Ovary (tissue), 9 donors: Measurements from ENCODE around the gene PDCD5. TPM values are rescaled to one million over a fixed set of nuclear protein-coding genes. Genes with fewer than 3 reads are reported as not detected.
A peak's percentile ranks its signal among the peaks of the same experiment; 100 is the strongest.

Source experiments
- DNase-seq, 5 donors: peaks; one replicate each; pipeline ENCODE4 v3.0.0-alpha.2; 2019 to 2020
- H3K27ac ChIP-seq, 2 donors: fragments of 200-600 bp; one replicate each; pipeline versions ENCODE4 v1.5.1 to v1.8.0; 2019 to 2022
- H3K27me3 ChIP-seq: fragments of 200-600 bp; one replicate; pipeline ENCODE4 v1.8.0; 2022
- H3K36me3 ChIP-seq: fragments of 200-600 bp; sonication (generic); one replicate; pipeline ENCODE4 v1.5.1; 2019
- H3K4me1 ChIP-seq: one replicate; pipeline ENCODE4 v1.8.1; 2013; ENCODE audit warnings: mild to moderate bottlenecking, moderate library complexity; ENCODE audit not compliant: insufficient read depth
- H3K4me3 ChIP-seq: fragments of 200-600 bp; sonication (generic); one replicate; pipeline ENCODE4 v1.5.1; 2017
- H3K9me3 ChIP-seq, 2 donors: fragments of 200-600 bp in 1 of 2; sonication (generic) in 1 of 2; one replicate each; pipeline versions ENCODE4 v1.5.1 to v1.8.1; 2013 to 2019; ENCODE audit warnings: mild to moderate bottlenecking in 1 of 2, moderate library complexity in 1 of 2
- EP300 ChIP-seq: sonication (generic); formaldehyde crosslinking; IDR thresholded peaks from one replicate; pipeline ENCODE4 v1.6.1; 2017; ENCODE audit warnings: antibody characterized with exemption
- POLR2A ChIP-seq: fragments of 450-650 bp; IDR thresholded peaks from one replicate; pipeline ENCODE4 v1.6.1; 2017; ENCODE audit warnings: antibody characterized with exemption, mild to moderate bottlenecking, moderate library complexity
- WGBS, 3 donors: extraction: QIAGEN DNeasy Blood & Tissue Kit in 1 of 3; methylation state at CpG; one replicate each; pipeline versions ENCODE4 v1.1.5 to v1.1.7; 2013 to 2017; 5-methylcytosine and 5-hydroxymethylcytosine counted together
- intact Hi-C, 4 donors: fragments of 100-400 bp; cut with DNase I; formaldehyde crosslinking; loops; one replicate each; pipeline versions ENCODE4 v1.11.0 to v1.15.1; 2022 to 2023
- polyA plus RNA-seq, 2 donors: library from polyadenylated mRNA; stranded (reverse); fragments of 200-250 nt in 1 of 2; fragments of 350-450 nt in 1 of 2; fragmentation: Illumina TruSeq in 1 of 2; extraction: RNeasy Lipid Tissue Mini Kit (QIAGEN cat#74804) in 1 of 2; gene quantifications; one replicate each; pipeline ENCODE4 v1.2.3, GENCODE V29; 2013 to 2014
- total RNA-seq, 7 donors: library from RNA; depleted of rRNA in 2 of 7; stranded (reverse); fragments of >200 nt in 2 of 7; fragmentation: NEBNext Ultra II Directional in 3 of 7; extraction: Animal tissue kit (Norgen Biotek cat#: 25700) in 3 of 7; gene quantifications; one replicate each; pipeline versions ENCODE4 v1.1.0 to v1.2.4, GENCODE V29; 2016 to 2023
- TF ChIP-seq, protein P1 (sequence below), 3 donors: fragments of 450-650 bp in 2 of 3; fragments of 200-600 bp in 1 of 3; IDR thresholded peaks; one replicate each; pipeline versions ENCODE4 v1.5.1 to v1.8.0; 2016 to 2022; ENCODE audit warnings: antibody characterized with exemption in 3 of 3, mild to moderate bottlenecking in 1 of 3
- donor health status: DM: no; HTN: no; CAD: no; lungs with moderate emphysema.
- donor health status: DM: no; HTN: no; CAD: no.
- donor health status: Bipolar disorder and iron deficiency.
- donor health status: DM: yes; HTN: yes; CAD: no.
- donor health status: DM: no; HTN: no; CAD: no.
- donor health status: DM: yes; HTN: yes; CAD: no.

PDCD5 gene
- total and polyA plus RNA-seq, 9 donors = 53.2 to 122 (median 67.1) TPM

DNA sequence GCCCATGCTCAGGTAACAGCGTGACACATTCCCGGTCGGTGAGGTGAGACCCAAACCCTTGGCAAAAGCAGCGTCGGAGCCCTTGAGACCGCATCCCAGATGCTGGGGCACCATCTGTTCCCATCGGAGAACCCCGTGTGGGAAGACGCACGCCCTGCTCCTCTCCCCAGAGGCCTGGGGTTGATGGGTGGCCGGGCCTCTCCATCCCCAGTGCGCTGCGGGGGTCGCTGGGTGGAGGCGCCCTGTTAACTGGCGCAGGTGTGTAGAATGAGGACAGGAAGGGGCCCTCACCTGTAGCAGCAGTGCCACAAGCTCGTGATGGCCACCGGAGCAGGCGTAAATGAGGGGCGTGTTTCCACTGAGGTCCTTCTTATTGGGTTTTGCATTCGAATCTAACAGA is 24.6 kb downstream of the PDCD5 start:
- DNase-seq = no peak
- Histone ChIP-seq H3K27ac (no peak overlapping the region), H3K4me3 (no peak overlapping the region), H3K27me3 (no peaks in the 10 kb centered on the region), H3K9me3 (no peaks in the 10 kb centered on the region), H3K36me3 (no peaks in the 10 kb centered on the region), H3K4me1 (no peaks in the 10 kb centered on the region)
- TF ChIP-seq, protein P1, sequence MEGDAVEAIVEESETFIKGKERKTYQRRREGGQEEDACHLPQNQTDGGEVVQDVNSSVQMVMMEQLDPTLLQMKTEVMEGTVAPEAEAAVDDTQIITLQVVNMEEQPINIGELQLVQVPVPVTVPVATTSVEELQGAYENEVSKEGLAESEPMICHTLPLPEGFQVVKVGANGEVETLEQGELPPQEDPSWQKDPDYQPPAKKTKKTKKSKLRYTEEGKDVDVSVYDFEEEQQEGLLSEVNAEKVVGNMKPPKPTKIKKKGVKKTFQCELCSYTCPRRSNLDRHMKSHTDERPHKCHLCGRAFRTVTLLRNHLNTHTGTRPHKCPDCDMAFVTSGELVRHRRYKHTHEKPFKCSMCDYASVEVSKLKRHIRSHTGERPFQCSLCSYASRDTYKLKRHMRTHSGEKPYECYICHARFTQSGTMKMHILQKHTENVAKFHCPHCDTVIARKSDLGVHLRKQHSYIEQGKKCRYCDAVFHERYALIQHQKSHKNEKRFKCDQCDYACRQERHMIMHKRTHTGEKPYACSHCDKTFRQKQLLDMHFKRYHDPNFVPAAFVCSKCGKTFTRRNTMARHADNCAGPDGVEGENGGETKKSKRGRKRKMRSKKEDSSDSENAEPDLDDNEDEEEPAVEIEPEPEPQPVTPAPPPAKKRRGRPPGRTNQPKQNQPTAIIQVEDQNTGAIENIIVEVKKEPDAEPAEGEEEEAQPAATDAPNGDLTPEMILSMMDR (IDR thresholded peaks at IDR 0.05) = no peak
- no peak for TF ChIP-seq EP300
- no peak for TF ChIP-seq POLR2A
- intact Hi-C loops = no loop called here
- WGBS, 3 donors = 92 to 96% (median 96%) methylated on average over 21 of the region's 21 CpGs

DNA sequence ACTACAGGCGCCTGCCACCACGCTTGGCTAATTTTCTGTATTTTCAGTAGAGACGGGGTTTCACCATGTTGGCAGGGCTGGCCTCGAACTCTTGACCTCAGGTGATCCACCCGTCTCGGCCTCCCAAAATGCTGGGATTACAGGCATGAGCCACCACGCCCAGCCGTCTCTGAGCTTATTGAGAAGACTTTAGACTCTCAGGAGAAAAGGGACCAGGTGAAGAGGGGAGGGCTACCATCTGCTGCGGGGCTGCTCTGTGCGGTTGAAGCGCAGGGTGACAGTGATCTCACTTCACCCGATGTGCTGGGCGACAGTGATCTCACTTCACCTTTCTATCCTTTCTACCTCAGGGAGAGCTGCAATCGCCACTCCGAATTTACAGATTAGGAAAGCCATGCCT is 25.3 kb downstream of the PDCD5 start:
- 86 to 94% (median 87%) methylated on average over 15 of the region's 15 CpGs for WGBS, 3 donors
- no peaks in the 10 kb centered on the region for H3K9me3 ChIP-seq
- no peak for DNase-seq
- H3K4me3 ChIP-seq = no peak overlapping the region
- H3K36me3 ChIP-seq = no peaks in the 10 kb centered on the region
- intact Hi-C loops = no loop called here
- no peaks in the 10 kb centered on the region for H3K4me1 ChIP-seq
- H3K27me3 ChIP-seq = no peaks in the 10 kb centered on the region
- TF ChIP-seq, protein P1 (IDR thresholded peaks at IDR 0.05) = no peak
- TF ChIP-seq POLR2A (no peak), EP300 (no peak)
- no peak overlapping the region for H3K27ac ChIP-seq

DNA sequence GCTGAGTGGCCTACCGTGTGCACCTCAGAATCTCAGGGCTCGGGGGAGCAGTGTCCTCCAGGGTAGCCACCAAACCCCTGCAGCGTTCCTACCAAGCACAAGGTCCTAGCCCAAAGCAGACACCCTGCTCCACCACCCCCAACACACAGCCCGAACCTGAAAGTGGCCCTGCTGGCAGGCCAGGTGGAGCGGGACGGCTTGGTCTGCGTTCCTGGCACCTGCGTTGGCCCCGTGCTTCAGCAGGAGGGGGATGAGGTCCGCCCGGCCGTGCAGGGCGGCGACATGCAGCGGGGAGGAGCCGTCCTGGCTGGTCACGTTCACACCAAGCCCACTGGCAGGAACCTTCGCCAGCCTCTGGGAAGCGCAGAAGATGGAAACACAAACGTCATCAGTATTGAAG is 26.5 kb downstream of the PDCD5 start:
- no peaks in the 10 kb centered on the region for H3K4me1 ChIP-seq
- H3K9me3 ChIP-seq = no peaks in the 10 kb centered on the region
- H3K27ac ChIP-seq = no peak overlapping the region
- 95 to 97% (median 96%) methylated on average over 19 to 20 of the region's 20 CpGs for WGBS, 3 donors
- TF ChIP-seq, protein P1 (IDR thresholded peaks at IDR 0.05) = no peak
- no peak for TF ChIP-seq POLR2A
- TF ChIP-seq EP300 = no peak
- H3K4me3 ChIP-seq = no peak overlapping the region
- H3K27me3 ChIP-seq = no peaks in the 10 kb centered on the region
- H3K36me3 ChIP-seq = no peaks in the 10 kb centered on the region
- no peak for DNase-seq
- intact Hi-C loops = no loop called here

DNA sequence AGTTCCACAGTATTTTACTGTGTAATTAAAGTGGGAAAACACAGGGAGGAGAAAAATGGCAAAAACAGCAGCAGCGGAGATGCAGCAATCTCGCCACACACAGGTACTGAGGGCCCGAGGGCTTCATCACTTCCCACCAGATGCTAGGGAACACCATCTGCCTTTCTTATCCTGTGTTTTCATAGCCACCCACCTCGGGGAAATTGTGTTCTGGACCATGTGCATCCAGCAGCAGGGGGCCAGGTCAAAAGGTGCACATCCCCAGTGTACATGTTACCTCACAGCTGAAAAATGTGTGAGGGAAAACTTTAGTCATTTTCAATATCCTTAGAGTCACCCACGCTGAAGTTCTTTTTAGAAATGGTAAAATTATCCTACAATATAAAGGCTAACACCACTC is 30.2 kb downstream of the PDCD5 start:
- DNase-seq = peak in 1 of 5 donors; percentile 3
- H3K36me3 ChIP-seq = no peaks in the 10 kb centered on the region
- H3K27ac ChIP-seq = no peak overlapping the region
- WGBS, 3 donors = 68 to 76% (median 73%) methylated on average over 5 of the region's 5 CpGs
- intact Hi-C loops = no loop called here
- no peak overlapping the region for H3K4me3 ChIP-seq
- no peak for TF ChIP-seq POLR2A
- TF ChIP-seq, protein P1 (IDR thresholded peaks at IDR 0.05) = no peak
- no peak for TF ChIP-seq EP300
- H3K27me3 ChIP-seq = no peaks in the 10 kb centered on the region
- no peaks in the 10 kb centered on the region for H3K9me3 ChIP-seq
- no peaks in the 10 kb centered on the region for H3K4me1 ChIP-seq

DNA sequence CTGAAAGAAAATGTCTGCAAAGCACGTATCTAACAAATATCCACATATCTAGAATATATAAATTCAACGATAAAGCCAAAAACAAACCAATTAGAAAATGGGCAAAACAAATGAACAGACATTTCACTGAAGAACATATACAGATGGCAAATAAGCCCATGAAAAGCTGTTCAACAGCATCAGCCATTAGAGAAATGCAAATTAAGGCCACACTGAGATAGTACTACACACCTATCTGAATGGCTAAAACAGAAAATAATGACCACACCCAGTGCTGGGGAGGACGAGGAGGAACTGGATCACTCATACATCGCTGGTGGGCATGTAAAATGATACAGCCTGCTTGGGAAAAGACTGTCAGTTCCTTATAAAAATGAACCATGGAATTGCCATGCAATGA is 32.0 kb downstream of the PDCD5 start:
- H3K36me3 ChIP-seq = no peaks in the 10 kb centered on the region
- TF ChIP-seq POLR2A (no peak), EP300 (no peak)
- TF ChIP-seq, protein P1 (IDR thresholded peaks at IDR 0.05) = no peak
- no peak for DNase-seq

More for the DNA sequence above, 32.0 kb downstream of the PDCD5 start:
- Histone ChIP-seq H3K9me3 (no peaks in the 10 kb centered on the region), H3K4me3 (no peak overlapping the region), H3K4me1 (no peaks in the 10 kb centered on the region), H3K27me3 (no peaks in the 10 kb centered on the region), H3K27ac (no peak overlapping the region)
- intact Hi-C loops = no loop called here
- 72 to 97% (median 86%) methylated on average over 4 of the region's 4 CpGs for WGBS, 3 donors
